Activated CD4-positive, alpha-beta T cell treated with anti-CD3 and anti-CD28 coated beads, Interleukin-2, amount 50 U/mL, for 1 hour (primary cell): Measurements from ENCODE around the gene HIVEP2.

Experiments
- DNase-seq: peaks from one replicate; pipeline ENCODE4 v3.0.0-alpha.2; 2020

HIVEP2 gene

GRCh38 chr6:142838821-142839685 is 105.9 kb downstream of the HIVEP2 start:
- no peak for DNase-seq

DNA sequence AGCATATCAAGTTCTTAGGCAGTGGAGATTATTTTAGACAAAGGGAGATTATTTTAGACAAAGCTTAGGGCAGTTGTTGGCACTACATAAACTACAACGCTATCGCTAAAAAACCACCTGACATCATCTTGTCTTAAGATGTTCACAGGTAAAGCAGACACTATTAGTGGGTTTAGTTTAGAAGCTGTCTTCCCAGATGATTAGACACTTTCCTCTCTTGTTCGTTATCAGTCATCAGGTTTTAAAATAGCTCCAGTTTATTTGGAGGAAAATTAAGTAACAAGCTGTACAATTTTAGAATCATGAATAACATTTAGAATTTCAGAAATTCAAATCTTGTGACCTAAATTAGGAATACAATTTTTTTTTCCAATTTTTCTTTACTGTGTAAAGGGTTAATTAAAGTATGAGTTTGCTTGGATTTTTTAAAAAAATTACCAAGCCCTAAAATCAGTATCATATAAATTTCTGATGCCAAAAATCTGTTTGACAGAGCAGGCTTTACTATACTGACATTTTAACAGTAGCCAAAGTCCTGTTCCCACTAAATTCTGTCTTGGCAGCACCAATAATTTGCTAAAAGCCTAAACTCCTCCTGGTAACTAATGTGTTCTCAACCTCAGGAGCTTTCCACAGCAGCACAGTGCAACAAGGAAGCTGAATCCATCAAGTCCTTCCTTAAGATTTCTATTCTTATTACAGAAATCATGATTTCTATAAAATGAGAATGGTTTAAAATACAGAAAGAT is 109.0 kb downstream of the HIVEP2 start:
- DNase-seq = no peak

GRCh38 chr6:142834853-142835252 is 110.1 kb downstream of the HIVEP2 start:
- DNase-seq = no peak

DNA sequence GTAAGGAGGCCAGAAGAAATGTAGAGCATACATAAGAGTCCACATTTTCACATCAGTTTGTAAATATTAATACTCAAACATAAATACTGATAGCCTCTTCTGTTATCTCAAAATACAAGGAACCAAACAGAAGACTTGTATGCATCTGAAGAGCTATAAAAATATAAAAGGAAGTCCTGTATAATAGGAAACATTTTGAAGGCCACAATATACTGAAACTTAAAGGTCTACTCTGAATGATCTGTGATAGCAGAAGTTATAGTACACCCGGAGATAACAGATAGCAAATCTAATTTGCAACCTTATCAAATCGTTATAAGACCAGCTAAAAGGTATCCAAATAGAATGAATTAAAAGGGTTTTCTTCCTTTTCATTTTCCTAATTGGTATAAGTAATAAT is 111.2 kb downstream of the HIVEP2 start:
- no peak for DNase-seq

DNA sequence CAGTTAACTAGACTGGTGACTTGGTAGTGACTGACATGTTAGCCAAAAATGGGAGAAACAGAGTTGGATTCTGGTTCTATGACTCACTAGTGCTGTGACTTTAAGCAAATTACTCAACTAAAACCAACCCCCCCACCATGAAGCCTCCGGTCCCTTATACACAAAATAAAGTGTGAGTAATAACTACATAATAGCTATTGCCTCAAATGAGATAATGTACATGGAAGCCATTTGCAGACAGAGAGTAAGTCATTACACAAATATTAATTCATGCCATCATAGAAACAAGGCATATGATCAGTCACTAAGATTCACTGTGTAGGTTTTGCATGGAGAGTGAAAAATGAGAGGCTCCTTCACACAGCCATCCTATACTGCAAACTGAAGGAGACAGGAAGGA is 111.9 kb downstream of the HIVEP2 start:
- DNase-seq = no peak

GRCh38 chr6:142830807-142831206 is 114.2 kb downstream of the HIVEP2 start:
- no peak for DNase-seq

DNA sequence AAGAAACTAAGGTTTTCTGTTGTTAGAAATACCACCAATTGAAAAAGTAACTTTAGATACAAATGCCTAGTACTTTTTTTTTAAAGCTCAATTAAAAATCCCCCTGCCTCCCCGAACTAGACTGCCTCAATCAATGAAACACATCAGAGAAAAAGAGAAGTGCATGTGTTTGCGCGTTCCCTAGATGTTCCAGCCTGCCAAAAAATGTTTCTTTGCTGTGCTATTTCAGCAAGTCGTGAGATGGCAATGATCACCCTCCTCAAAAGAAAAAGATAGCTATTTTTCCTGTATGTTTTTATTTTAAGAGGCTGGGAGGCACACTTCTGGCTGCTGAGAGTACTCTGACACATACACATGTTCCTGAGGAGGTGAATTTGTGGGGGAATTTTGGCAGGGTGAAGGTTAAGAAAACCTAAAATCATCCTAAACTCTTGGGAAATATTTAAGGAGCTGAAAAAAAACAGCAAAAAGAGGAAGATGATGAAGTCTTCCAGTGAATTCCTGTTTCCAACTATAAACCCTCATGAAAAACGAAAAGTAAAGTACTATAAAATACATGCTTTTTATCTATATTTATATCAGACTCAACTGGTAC is 114.8 kb downstream of the HIVEP2 start:
- DNase-seq = no peak

- DNase-seq = no peak
Measured at GRCh38 chr6:142829556-142829955, 115.4 kb downstream of the HIVEP2 start.

- no peak for DNase-seq
Measured at GRCh38 chr6:142827991-142828390, 117.0 kb downstream of the HIVEP2 start.

- DNase-seq = no peak
Measured at GRCh38 chr6:142827369-142827768, 117.6 kb downstream of the HIVEP2 start.

DNA sequence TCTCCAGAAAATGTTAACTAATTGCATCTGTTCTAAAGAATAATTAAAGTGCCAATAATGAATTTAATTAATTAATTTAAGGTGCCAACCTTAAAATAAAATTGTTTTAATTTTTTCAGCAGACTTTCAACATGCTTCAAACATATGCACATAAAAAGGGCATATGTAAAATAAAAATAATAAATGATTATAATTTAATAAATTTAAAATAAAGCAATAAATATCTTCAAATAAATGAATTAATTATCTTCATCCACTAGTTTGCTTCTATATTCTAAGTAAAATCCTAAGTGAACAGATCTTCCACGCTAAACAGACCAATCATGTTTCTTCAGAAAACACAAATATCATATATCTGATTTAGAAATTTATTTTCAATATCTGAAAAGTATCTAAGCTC is 119.2 kb downstream of the HIVEP2 start:
- no peak for DNase-seq

- no peak for DNase-seq
Measured at GRCh38 chr6:142824426-142824825, 120.5 kb downstream of the HIVEP2 start.

DNA sequence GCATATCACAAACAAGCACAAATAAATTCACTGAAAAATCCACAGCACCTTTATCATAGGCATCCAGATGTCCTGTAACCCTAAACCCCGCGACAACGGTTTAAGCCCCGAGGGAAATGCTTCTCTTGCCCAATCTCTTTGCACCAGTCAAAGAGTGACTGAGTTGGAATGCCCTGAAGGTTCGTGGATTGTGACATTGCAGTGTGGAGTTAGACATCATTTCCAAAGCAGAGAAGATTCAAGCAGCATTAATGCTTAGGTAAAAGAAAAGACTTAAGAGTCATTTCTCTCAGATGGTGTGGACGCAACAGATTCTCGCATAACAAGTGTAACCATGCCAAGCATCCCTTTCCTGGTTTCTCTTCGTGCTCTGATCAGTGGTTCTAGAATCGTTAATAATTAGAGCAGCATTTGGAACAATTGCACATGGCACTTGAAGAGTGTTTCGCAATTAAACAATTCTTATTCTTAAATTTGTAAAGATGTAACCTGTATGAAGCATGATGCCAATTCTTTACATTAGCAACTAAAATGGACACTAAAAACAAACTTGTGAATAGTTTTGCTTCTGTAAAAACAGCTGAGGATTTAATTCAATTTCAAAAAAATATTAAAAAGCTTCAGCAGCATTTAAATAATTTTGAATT is 121.6 kb downstream of the HIVEP2 start:
- DNase-seq = no peak

GRCh38 chr6:142822842-142823241 is 122.1 kb downstream of the HIVEP2 start:
- DNase-seq = no peak

- DNase-seq = no peak
Measured at GRCh38 chr6:142822383-142822782, 122.6 kb downstream of the HIVEP2 start.

GRCh38 chr6:142821860-142822259 is 123.1 kb downstream of the HIVEP2 start:
- DNase-seq = no peak

GRCh38 chr6:142821164-142821716 is 123.7 kb downstream of the HIVEP2 start:
- DNase-seq = no peak

GRCh38 chr6:142820338-142821051 is 124.5 kb downstream of the HIVEP2 start:
- DNase-seq = no peak

DNA sequence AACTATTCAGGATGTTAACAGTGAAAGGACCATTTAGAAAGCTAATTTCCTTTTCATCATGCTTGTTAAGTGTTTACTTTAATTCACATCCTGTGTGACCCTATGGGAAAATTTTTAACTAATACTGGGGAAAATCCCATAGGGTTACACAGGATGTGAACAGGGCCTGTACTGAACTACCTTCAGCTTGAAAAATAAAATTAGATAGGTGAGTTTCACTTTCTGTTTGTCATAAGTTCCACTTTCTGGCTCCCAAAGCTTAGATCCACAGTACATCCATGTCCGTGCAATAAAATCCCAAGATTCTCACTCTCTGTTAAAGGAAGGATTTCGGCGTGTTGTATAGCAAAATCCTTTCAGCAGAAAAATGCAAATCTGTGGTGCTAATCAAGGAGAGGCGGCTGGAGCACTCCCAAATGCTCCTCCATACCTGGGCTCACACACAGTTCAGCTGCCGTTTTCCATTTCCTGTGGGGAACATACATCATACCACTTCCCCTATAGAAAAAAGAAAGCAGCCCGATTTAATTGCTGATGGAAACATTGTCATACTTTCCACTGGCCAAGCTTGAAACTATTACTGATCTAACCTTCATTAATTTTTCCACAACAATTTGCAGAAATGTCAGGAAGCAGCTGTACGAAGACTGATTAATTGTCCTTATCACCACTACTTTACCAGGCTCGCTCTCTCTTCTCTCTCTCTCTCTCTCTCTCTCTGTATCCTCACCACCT is 125.2 kb downstream of the HIVEP2 start:
- peak; percentile 45 for DNase-seq

DNA sequence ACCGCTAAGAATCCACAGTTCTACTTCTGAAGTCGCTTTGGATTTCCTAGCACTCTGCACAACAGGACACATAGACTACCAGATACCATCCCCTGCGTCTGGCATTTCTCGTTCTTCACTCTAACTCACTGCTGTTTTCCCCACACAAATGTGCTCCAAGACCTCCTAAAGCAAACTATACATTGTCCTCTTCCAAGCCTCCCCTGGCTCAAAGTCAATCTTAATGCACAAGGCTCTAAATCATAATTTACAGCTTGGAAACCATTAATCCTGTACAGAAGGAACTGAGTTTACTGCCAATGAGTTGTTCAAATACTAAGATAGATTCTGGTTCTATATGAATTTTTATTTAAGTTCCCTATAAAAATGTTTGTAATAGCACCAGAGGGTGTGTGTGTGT is 128.5 kb downstream of the HIVEP2 start:
- DNase-seq = no peak

DNA sequence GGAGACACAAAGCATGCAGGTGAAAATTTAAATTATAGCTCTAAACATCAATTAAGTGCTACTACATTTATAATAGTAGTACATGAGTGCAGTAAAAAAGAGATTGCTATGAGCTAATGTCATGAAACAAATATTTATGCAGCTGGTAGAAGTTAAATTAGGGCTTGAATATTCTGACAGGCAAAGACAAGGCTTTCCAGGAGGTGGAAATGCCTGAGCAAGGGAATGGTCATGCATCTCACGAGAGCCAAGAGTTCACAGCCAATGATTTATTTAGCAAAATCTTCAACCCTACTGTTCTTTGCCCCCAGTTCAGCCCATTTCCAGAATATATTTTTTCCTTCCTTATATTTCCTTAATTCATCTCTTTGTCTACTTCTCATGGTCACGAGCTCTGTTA is 128.9 kb downstream of the HIVEP2 start:
- DNase-seq = no peak

DNA sequence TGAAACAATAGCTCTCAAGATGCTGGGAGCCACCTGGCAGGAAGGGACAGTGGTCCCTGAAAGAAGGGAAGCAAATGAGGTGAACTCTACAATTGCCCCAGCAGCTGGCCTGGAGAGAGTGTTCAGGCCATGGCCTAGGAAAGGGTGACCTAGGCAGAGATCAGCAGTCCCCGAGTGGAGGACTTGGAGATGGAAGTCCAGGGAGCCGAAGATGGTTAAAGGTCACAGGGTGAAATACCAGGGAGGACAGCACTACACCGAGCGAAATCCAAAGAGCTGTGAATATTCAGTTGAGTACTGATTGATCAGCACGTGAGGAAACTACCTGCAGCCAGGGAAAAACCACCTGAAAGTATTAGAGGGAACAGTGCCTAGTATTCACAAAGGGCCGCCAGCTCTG is 133.1 kb downstream of the HIVEP2 start:
- DNase-seq = no peak
